SKM-1 (cell line): ENCODE measurements around the gene ZNF777.
"Not testable (repeated sequence)": the region's sequence is repeated elsewhere in the genome, so short reads cannot be mapped to it uniquely, and the experiment has no call there.

Experiments
- DNase-seq: peaks from one replicate; lab custom pipeline; 2025; ENCODE audit not compliant: unreplicated experiment; lab: John Stamatoyannopoulos, UW

ZNF777 gene

DNA sequence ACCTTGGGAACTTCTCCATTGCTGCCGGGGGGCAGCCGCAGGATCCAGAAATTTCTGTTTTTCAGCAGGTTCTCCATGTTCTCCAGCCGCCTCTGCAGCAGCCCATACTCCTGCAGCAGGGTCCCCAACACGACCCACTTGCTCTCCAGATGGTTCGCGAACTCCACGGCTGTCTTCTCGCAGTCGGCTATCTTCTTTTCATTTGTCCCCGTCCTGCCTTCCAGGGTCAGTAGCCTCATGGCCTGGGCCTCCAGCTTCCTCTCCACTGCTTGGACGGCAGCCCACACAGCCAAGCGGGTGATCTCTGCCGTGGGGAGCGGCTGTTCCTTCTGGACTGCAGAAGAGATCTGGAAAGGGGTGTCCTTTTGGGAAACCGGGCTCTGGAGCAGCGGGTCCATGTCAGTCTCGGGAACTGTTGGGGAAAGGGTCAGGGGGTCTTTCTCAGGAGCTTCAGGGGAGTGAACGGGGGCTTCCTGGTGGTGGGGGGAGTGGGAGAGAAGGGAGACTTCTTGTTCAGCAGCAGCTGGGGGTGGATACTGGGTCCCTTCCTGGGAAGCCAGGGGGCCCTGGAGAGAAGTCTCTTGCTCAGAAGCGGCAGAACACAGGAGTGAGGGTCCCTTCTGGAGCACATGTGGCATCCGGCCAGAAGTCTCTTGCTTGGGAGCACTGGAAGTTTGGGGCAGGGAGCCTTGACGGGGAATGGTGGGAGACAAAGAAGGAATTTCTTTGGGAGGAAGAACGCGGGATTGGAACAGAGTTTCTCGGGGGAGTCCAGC, 5.5 kb downstream of the ZNF777 start:
- DNase-seq, result no peak

DNA sequence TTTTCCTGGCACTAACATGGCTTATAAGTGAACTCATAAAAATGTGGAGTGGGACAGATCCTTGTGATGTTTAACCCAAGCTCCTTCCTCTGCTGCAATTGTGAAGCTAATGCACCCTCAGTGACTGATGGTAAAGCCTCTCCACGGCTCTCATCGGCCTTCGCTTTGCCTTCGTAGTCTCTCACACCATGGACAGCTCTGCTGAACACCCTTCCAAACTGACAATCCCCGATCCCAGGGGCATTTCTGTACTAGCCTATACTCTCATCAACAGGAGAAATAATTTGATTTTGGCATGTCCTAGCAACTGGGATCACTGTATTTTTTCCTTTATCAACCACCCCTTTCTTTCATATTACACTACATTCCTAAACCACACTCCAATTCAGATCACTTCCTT, 6.1 kb downstream of the ZNF777 start:
- DNase-seq, result no peak

DNA sequence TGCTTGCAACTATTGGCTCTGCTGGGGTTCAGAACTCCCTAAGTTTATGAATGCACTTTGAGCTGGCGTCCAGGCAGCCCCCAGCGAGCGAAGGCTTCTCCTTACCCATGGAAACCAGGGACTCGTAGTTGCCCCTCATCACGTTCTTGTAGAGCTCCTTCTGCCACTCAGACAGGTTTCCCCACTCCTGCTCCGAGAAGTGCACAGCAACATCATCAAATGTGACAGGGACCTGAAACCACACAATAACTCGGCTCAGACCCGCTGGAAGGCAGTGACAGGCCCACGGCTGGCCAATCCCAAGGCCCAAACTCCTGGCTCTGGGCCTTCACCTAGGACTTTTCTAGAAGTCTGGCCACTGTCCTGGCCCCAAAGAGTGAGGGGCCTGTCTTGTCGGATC, 6.9 kb downstream of the ZNF777 start:
- DNase-seq, result no peak

DNA sequence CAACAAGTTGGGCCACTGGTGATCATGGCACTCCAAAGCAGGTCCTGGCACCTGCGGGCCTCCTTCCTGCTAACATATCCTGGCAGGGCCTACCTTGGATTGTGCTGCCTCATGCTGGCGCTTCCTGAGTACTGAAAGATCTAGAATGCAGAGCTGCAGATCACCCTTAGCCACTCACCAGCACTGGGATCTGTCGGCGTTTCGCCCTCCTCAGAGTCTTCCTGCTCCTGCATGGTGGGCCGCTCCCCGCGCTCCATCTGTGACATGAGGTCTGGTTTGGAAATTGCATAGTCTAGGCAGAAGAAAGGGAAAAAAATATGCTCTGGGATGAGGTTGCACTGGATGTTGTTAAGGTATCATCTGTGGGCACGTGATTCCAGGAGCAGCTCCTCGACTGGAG, 10.0 kb downstream of the ZNF777 start:
- no peak for DNase-seq

DNA sequence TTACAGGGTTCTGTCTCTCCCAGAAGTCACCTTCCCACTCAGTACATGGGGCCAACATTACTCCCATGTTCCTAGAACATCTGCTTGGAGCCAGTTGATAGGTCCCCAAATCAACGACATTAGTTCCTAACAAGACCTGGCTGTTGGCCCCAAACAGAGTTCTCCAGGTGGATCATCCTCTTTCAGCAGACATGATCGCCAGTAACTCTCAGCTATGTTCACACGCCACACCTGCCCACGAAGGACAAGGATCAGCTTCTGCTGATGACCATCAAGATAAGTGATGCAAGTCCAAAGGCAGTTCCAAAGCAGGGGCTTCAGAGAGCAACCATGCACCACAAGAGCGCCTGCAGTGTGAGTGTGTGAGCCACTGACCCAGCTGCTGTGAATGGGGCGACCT, 11.0 kb downstream of the ZNF777 start:
- no peak for DNase-seq

DNA sequence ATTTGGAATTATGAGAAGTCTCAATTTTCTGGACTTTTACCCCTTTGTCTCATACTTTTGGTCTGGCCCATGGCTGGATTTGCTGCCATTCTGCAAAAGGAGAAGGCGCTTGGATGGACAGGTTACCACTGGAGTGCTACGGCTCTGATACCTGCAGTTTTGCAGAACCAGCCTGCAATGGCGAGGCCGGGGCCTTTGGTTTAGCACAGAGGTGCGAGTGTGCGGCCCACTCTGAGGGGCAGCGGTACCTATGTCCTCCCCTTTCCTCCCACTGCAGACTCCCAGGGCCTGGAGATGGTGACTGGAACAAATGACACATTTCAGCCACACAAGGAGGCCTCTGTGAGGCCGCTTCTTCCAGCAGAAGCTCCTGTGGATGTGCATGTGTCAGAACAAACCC, 11.9 kb downstream of the ZNF777 start:
- DNase-seq, result no peak

DNA sequence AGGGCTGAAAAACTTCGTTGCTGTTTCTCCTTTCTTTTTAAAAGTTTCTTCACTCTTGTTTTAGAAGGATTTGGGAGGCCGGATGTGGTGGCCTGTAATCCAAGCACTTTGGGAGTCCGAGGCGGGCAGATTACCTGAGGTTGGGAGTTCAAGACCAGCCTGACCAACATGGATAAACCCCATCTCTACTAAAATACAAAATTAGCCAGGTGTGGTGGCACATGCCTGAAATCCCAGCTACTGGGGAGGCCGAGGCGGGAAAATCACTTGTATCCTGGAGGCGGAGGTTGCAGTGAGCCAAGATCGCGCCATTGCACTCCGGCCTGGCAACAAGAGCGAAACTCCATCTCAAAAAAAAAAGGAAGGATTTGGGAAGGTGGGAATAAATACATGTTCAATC, 14.8 kb downstream of the ZNF777 start:
- DNase-seq, result not testable (repeated sequence)

DNA sequence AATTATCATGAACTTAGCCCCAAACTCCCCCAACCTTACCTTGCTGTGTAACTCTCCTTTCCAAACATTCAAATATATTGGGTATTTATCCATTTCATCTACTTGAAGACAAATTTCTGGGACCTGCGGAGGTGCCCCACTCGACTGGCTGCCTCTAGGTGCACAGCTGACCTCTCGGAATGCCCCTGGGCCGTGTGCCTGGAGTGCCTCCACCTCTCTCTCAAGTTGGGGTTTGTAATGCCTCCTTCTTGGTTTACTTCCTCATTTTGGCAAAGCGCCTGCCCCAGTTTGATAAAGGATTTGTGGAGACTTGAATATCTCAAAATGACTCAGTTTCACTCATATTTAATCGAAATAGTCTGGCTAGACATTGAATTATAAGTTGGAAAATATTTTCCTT, 16.6 kb downstream of the ZNF777 start:
- DNase-seq, result no peak

DNA sequence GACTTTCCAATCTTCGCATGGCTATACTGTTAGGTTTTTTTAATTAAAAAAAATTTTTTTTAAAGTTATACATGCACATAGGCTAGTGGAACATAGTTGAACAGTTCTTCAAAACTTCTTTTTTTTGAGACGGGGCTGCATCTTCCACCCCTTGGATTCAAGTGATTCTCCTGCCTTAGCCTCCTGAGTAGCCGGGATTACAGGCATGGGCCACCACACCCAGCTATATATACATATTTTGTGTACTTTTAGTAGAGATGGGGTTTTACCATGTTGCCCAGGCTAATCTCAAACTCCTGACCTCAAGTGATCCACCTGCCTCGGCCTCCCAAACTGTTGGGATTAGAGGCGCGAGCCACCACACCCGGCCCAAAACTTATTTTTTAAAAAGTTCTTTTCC, 17.3 kb downstream of the ZNF777 start:
- no peak for DNase-seq

DNA sequence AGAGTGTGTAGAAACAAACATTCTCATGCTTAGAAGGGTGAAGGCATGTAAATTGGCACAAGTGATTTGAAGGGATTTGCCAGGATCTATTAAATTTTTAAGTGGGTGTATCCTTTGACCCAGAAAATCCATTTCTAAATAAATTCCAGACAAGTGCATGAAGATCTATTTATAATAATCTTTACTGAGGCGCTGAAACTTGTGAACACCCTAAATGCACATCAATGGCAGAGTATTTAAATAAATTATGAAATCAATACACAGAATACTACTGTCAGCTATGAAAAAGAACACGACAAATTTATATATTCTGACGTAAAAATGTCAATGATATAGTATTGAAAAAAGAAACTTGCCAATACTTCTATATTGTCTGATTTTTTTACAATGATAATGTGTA, 17.9 kb downstream of the ZNF777 start:
- no peak for DNase-seq

DNA sequence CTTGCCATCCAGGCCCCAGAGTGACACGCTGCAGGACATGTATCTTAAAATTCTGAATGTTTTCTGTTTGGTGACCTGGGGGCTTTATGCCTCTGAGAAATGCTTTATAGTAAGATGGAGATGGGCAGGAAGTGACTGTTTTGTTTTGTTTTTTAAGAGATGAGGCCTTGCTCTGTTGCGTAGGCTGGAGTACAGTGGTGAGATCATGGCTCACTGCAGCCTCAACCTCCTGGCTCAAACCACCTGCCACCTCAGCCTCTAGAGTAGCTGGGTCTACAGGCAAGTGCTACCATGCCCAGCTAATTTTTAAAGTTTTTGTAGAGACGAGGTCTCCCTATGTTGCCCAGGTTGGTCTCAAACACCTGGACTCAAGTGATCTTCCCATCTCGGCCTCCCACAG, 20.6 kb downstream of the ZNF777 start:
- no peak for DNase-seq

DNA sequence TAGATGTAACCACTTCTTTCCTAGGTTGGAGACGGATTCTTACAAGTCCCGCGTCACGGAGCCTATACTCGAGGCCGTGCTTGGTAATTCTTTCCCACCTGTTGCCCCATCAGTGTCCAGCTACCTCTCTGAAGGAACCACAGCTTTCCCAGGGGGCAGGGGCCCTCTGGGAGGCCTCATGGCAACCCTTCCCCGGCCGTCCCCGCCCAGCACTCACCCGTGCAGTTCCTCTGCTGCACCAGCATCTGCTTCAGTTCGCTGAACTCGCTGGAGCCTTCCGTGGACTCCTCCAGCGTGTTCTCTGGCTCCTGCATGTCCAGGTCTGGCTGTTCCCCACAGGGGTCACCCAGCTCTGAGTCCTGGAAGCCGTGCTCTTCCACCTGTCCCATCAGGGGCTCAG, 24.5 kb downstream of the ZNF777 start:
- DNase-seq, result no peak

DNA sequence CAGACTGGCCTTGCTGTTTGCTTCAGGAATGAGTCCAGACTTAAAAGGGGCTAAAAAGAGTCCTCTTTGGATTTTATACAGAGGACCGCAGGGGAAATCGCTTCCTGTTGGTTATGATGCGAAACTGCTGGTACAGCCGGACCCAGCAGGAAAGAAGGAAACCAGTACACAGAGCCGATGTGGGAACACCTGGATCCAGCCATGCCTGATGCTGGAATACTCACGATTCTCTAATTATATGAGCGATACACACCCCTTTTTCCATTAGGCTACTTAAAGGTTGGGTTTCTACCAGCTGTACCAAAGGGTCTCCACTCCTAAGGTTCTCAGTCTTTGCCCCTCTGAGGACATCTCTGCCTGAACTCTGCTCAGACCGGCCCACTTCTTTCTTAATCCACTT, 27.7 kb downstream of the ZNF777 start:
- no peak for DNase-seq

DNA sequence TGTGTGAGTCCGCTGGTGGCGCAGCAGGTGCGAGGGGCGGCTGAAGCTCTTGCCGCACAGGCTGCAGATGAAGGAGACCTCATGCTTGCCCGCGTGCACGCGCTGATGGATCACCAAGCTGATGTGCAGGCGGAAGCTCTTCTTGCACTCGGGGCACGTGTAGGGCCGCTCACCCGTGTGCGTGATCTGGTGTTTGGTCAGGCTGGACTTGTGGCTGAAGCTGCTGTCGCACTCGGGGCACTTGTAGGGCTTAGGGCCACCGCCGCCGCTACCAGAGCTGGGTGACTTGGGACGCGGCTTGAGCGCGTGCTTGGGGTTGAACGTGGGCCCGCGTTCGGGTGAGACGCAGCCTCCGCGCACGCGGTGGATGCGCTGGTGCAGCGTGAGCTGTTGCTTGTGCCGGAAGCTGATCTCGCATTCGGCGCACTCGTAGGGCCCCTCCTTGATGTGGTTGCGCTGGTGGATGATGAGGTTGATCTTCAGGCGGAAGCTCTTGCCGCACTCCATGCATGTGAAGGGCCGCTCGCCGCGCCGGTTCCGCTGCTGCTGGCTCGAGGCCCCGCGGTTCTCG, 28.7 kb downstream of the ZNF777 start:
- DNase-seq, result no peak

DNA sequence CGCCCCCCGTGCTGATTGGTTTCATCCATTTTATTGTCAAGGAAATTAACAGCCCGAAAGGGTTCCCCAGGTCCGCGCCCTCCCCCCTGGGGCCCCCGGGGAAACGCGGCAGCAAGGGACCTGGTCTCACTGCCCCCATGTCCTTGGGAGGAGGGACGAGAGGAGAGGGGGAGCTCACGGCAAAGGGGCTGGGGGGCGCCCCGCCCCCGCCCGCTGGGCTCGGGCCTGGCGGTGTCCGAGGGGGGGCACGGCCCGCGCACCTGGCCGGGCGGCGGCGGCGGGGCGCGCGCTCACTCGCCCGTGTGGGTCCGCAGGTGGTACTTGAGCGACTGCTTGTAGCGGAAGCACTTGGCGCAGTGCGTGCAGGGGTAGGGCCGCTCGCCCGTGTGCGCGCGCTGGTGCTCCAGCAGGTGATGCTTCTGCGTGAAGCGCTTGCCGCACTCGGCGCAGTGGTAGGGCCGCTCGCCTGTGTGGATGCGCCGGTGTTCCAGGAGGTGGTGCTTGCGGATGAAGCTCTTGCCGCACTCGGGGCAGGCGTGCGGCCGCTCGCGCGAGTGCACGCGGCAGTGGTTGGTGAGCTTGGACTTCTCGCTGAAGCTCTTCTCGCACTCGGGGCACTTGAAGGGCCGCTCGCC, 29.3 kb downstream of the ZNF777 start:
- DNase-seq, result no peak

DNA sequence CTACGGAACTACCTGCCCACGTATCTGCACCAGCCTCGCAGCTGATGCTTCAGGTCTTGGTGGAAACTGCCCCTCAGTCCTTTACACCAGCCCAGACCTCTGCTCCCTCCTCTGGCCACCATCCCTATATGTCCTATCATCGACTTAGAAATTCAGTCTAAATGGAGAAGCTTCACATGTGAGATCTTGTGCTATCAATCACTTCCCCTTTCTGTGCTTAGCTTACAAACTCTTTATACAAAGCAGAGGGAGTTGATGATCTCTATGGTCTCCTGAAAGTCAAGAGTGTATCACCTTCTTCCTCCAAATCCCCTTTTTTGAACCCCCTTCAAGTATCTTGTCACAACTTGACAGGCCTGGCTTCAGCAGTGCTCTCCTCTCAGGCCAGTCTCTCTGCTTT, 30.7 kb downstream of the ZNF777 start:
- no peak for DNase-seq

DNA sequence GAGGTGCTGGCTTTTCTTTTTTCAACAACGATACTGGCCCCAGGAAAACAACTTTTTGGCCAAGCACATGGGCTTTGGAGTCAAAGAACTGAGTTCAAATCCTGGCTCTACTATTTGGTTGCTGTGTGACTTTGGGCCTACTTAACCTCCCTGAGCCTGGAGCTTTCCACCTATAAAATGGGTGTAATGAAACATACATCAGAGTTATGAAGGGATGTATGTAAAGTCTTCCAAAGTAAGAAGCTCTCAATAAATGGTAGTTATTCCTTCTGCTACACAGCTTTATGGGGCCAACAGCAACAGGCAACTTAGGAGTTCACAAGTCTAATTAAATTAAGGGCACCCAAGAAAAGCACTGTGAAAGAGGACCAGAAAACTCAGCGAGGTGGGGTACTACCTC, 33.0 kb downstream of the ZNF777 start:
- DNase-seq, result no peak

DNA sequence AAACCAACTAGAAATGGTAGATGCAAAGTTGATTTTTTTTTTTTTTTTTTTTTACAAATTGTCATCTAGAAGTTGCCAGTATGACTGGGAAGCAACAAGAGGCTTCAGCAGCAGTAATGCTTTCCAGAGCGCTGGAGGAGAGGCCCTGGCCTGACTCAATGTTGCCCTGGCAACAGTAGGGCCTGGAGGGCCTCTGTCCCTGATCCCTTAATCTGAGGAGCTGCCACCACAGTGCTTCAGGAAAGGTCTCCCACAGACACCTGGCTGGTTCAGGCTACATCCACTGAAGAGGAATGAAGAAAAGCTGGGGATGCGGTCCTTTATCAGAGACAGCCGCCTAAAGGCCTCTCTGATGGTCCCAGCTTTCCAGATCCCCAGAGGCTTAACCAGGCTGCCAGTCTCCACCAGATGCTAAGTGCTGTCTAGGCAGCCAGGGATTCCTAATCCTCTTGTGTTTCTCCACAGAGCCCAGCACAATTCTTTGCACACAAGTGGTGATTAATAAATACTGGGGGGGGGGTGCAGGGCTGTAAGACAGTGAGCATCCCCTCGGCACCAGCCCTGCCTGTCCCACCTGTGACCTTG, 33.7 kb downstream of the ZNF777 start:
- no peak for DNase-seq

DNA sequence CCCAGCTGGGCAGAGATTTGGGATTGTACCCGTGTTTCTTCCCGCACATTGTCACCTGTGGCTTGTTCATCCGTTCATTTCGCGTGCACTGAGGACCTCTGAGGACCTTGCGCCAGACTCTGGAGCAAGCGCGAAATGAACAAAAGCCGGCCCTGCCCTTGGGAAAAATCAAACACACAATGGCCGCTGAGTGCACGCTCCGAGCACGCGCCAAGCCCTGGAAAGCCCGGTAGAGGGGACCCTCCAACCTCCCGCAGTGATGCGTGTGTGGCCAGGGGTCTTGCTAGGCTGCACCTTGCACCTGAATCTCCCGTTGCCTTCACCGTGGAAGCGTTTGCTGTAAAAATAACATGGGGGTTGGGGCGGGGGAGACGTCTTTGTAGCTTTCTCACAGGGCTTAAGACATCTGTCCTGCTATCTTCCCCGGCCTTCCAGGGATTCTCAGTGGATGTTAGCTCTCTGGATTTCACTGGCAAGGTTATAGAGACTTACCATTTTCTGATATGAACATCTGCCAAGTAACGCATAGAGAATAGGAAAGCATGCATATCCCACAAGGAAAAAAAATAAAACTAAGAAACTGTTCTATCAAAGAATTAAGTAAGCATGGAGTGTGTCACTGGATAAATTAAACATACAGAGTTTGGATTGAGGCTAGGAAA, 37.3 kb downstream of the ZNF777 start:
- DNase-seq, result no peak

DNA sequence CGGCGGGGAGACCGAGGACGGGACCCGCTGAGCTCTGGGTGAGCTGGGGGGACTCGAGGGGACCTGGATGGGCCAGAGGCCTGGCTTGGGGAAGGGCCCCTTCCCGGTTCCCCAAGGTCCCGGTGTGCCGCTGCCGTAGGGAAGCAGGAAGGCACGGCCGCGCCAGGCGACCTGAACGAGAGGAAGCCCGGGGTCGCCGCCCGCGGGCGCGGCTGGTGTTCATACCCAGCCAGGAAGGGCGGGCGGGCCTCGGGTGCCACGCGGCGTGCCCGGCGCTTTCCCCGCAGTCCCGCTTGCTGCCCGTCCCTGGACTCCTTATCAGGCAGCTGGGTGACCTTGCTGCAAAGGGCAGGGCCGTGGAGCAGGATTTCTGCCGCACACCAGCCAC, 38.0 kb downstream of the ZNF777 start:
- DNase-seq, result no peak

DNA sequence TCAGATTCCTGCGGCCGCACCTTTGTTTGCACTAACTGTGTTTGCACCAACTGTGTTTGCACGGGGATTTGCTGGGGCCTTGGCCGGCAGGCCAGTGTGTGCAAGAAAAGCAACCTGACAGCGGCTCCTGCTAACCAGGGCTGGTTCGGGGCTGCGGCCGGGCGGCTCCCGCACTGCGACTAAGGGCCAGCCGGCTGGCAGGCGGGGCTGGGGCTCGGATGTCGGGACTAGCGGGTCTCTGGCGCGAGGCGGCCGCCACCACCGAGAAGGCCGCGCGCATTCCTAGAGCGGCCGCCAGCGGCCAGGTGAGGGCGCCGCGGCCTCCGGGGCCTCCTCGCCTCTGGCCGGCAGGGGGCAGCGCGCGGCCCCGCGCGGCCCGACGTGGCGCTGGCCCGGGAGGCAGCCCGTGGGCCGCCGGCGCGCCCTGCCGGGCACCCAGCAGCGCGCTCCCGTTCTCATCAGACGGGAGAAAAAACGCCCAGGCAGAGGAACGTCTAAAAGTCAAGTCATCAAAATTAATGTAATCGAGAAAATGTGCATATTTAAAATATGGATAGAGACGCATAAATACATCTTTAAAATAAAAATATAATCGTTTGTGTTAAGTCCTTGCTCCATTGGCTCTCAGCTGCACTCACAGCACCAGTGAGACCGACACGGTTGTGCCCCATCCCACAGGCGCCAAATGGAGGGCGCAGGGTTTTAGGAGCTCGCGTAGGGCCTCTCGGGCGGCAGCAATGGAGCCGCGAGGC, 38.5 kb downstream of the ZNF777 start:
- DNase-seq, result no peak
